ENCODE data around the gene ADTRP. TPM values are rescaled to one million over a fixed set of nuclear protein-coding genes. Genes with fewer than 3 reads are reported as not detected.
A peak's percentile ranks its signal among the peaks of the same experiment; 100 is the strongest.
"Not testable (repeated sequence)": the region's sequence is repeated elsewhere in the genome, so short reads cannot be mapped to it uniquely, and the experiment has no call there.

Gene ADTRP
- polyA plus RNA-seq, 1 donor = 1.2 TPM

- no peak for DNase-seq
Measured at GRCh38 chr6:11692451-11693376, 85.9 kb downstream of the ADTRP start.

- no peak for DNase-seq
Measured at GRCh38 chr6:11689847-11690246, 88.8 kb downstream of the ADTRP start.

- DNase-seq = not testable (repeated sequence)
Measured at GRCh38 chr6:11689400-11689799, 89.2 kb downstream of the ADTRP start.

GRCh38 chr6:11688425-11688709 lies 90.2 kb downstream of the ADTRP start:
- peak; percentile 11 for DNase-seq

GRCh38 chr6:11685481-11686093 lies 93.0 kb downstream of the ADTRP start:
- DNase-seq = no peak

- no peak for DNase-seq
Measured at GRCh38 chr6:11684901-11685480, 93.6 kb downstream of the ADTRP start.

- no peak for DNase-seq
Measured at GRCh38 chr6:11683871-11684270, 94.7 kb downstream of the ADTRP start.

- no peak for DNase-seq
Measured at GRCh38 chr6:11682561-11682975, 96.0 kb downstream of the ADTRP start.

GRCh38 chr6:11681770-11682169 lies 96.8 kb downstream of the ADTRP start:
- DNase-seq = no peak

GRCh38 chr6:11681357-11681756 lies 97.2 kb downstream of the ADTRP start:
- DNase-seq = no peak

GRCh38 chr6:11680479-11680878 lies 98.1 kb downstream of the ADTRP start:
- not testable (repeated sequence) for DNase-seq

GRCh38 chr6:11679099-11679498 lies 99.5 kb downstream of the ADTRP start:
- DNase-seq = no peak

- no peak for DNase-seq
Measured at GRCh38 chr6:11675601-11676000, 103.0 kb downstream of the ADTRP start.

- DNase-seq = no peak
Measured at GRCh38 chr6:11672669-11673068, 105.9 kb downstream of the ADTRP start.

GRCh38 chr6:11672256-11672655 lies 106.3 kb downstream of the ADTRP start:
- DNase-seq = no peak

- no peak for DNase-seq
Measured at GRCh38 chr6:11669696-11670095, 108.9 kb downstream of the ADTRP start.

- no peak for DNase-seq
Measured at GRCh38 chr6:11668455-11668854, 110.1 kb downstream of the ADTRP start.

- DNase-seq = no peak
Measured at GRCh38 chr6:11667876-11668275, 110.7 kb downstream of the ADTRP start.

- no peak for DNase-seq
Measured at GRCh38 chr6:11665604-11666326, 112.8 kb downstream of the ADTRP start.

Data from left kidney (tissue), 2 donors.